RPMI7951 (cell line): Measurements from ENCODE around the gene LCE3D. TPM values are rescaled to one million over a fixed set of nuclear protein-coding genes. Genes with fewer than 3 reads are reported as not detected.
"Not testable (repeated sequence)": the region's sequence is repeated elsewhere in the genome, so short reads cannot be mapped to it uniquely, and the experiment has no call there.

Experiments used
- DNase-seq: peaks from one replicate; pipeline ENCODE4 v3.0.0-alpha.2; 2012; ENCODE audit warnings: low read depth
- total RNA-seq: library from RNA; depleted of rRNA; stranded (reverse); fragments of >200 nt; shearing (Covaris generic); gene quantifications from 2 replicates; pipeline ENCODE4 v1.2.3, GENCODE V29; 2014; rRNA removed

Gene LCE3D, protein sequence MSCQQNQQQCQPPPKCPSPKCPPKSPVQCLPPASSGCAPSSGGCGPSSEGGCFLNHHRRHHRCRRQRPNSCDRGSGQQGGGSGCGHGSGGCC
- not detected in 2 replicates for total RNA-seq

DNA sequence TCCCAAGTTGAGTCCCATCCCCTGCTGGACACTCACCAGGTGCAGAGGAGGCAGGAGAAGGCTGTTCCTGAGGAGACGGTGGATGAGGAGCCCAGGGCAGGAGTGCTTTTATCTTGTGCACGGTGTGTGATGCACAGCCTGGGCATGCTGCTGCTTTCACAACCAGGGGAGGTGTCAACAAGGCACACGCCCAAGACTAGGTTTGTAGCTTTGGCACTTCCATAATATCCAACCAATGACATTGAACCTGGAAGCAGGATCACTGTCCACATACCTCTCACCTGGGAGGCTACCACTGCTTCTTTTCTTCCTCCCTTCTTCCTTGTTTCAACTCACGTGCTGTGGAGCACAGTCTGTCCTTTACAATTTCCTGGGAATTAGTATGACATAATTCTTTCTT, at the start of gene LCE3D:
TSS of gene LCE3D (minus strand) at position 84 of the 400 bp plus-strand sequence. CDS start 580 bp downstream, outside the sequence.
- no peak for DNase-seq

DNA sequence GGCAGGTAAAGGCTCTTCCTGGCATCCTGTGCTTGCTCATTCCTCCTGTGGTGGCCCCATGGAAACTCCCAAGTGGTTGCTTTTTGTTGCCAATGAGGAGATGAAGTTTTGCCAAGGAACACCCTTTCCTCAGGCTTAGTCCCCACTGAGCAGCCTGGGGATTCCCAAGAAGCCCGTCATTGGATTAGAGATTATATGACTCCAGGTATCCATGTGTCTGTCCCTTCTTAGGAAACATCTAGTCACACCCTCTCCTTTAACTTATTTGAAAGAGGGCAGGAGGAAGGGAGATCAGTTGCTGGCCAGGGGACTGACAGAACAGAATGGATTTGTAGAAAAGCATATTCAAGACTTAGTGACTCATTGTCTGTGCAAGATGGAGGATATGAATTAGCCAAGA, 46.4 kb upstream of the LCE3D start:
- DNase-seq, result no peak

DNA sequence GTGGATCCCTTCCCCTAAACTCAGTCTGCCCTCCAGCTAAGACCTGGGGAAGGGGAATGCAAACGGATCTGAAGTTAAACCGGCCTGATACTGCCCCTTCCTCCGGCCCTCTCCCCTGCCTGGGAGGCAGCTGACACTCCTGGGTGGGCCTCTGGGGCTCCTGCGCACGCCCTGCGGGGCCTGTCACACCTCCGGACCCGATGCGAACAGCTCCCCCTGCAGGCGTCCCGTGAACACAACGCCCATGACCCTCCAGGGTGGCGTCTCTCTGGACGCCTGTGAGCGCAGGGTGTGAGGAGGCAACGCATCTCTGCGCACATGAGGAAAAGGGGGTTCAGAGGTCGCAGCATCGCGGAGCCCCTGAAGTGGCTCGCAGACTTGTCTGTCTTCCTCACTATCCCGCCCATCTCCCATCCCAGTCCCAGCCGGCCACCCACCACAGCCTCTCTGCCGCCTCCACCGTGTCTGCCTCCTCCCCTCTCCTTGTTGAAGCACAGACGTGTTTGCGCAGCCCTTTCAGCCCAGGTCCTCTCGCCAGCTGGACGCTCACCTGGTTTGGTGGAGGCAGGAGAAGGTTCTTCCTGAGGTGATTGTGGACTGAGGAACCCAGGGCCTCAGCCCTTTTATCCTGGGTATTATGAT, 43.0 kb upstream of the LCE3D start:
- DNase-seq, result no peak

DNA sequence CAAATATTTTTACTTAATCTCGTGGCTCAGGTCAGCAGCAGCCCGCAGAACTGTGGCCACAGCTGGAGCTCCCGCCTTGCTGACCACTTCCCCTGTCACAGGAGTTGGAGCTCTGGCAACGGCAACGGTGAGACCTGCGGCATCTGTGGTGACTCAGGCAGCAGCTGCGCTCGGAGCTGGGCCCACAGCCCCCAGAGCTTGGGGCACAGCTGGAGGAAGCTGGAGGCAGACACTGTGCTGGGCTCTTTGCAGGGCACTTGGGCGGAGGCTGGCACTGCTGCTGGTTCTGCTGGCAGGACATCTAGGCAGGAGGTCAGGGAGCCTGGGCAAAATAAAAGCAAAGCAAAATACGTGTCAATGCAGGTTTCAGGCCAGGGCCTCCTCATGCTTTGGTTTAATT, 42.5 kb upstream of the LCE3D start, which contains the start of gene LCE3A:
TSS of gene LCE3A (minus strand) at position 301 of the 400 bp plus-strand sequence. CDS start at position 301, 0 bp downstream.
- DNase-seq, result peak; percentile 89

DNA sequence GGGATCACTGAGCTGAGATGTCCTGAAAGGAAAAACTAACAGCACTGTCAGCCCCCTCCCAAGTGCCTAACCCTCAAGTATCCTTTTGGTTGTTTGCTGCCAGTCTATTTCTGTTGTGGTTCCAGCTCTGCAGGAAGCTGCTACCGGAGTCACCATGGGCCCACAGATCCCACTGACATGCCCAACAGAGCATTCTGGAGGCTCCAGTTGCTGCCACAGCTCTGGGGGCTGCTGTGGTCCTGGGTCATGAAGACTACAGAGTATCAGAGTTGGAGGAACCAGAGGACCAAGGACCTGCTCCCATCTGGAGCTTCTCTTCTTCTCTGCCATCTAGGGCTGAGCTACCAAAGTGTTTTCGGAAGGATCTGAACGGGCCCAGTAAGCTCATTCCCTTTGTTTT, 41.7 kb upstream of the LCE3D start:
- DNase-seq, result no peak

DNA sequence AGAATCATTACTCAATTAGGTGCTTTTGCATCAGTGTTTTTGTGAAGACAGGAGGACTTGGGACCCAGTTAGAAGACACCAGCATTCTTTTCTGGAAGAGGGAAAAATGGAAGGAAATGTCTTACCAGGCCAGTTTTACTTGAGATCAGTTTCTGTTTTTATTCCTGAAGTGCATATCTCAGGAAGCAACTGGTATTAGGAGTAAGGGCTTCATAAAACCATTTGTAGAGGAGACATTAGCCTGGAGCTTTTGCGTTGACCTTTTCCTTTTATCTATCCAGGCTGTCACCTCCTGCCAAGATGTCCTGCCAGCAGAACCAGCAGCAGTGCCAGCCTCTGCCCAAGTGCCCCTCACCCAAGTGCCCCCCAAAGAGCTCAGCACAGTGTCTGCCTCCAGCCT, 33.2 kb upstream of the LCE3D start, which contains the start of gene LCE3B:
TSS of gene LCE3B (plus strand) at position 301 of the 400 bp plus-strand sequence. CDS start at position 301, 0 bp downstream.
- no peak for DNase-seq

DNA sequence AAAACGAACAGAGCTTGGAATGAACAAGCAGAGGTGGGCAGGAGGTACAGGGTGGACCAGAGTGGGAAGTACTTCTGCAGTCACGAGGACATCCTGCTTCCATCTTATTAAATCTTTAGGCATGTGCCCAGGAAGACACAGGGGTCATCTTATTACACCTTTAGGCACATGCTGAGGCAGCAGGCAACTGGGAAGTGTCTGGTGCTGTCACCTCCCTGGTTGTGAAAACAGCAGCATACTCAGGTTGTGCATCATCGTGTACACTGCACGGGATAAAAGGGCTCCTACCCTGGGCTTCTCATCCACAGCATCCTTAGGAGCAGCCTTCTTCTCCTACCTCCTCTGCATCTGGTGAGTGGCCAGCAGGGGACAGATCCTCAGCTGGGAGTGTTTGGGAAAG, 19.6 kb upstream of the LCE3D start, which contains the start of gene LCE3C:
TSS of gene LCE3C (plus strand) at position 301 of the 400 bp plus-strand sequence. CDS start 498 bp downstream, outside the sequence.
- no peak for DNase-seq

DNA sequence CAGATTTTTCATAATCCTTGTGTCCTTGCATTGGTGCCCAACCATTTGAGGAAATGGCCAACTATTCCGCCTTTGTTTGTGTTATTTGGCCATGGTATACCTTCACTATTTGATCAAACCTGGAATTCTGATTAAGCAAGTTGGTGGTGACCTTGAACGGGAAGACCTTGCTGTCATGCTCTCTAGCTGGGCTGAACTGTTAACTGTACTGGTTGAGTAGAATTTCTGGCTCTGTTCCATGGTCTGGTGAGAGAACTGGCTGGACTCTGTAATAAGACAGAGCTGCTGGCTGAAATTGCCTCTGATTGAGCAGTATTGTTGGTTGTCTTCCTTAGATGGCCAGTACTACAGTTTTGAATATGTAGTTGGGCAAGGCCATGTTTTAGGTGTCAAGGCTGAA, 16.7 kb upstream of the LCE3D start:
- DNase-seq, result no peak

DNA sequence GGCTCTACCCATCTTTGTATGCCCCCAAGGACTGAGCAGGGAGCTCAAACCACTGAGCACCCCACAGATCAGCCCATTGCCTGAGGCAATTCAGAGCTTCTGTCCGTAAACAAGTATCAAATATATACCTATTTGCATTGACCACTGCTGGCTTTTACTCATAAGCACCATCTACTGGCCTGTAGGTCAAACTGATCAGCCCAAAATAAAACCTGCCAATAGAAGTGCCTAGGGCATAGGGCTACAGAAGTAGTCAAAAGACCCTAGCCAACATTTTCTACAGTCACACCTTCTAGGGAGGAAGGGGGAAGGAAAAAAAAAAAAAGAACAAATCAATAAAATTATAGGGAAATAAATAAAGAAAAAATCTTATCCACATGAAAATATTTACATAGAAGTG, 5.3 kb upstream of the LCE3D start:
- DNase-seq, result peak; percentile 10

DNA sequence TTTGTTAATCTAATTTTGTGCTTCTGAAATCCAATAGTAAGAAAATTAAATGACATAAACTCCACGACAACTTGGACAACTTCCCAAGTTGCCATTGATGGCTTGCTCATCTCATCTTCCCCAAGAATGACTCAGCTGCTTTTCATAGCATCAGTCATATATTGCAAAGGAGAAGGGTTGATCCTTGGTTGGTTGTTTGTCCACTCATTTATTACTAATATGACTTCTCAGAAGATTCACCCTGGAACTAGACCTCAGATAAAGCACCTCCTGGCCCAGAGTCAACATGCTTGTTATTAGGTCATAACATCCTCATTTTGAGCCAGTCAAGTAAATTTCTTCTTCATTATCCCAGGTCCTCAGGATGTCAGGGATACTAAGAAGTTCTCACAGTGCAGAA, 2.3 kb upstream of the LCE3D start:
- peak; percentile 38 for DNase-seq

DNA sequence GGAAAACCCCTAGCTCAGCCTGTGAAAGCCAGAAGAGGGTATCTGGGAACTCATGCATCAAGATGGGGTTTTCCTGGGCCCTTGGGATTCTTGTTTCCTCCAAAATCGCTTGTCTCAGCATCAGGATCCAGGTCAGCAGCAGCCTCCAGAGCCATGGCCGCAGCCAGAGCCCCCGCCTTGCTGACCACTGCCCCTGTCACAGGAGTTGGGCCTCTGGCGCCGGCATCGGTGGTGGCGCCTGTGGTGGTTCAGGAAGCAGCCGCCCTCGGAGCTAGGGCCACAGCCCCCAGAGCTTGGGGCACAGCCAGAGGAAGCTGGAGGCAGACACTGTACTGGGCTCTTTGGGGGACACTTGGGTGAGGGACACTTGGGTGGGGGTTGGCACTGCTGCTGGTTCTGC, 790 bp downstream of the LCE3D start:
- DNase-seq, result not testable (repeated sequence)

DNA sequence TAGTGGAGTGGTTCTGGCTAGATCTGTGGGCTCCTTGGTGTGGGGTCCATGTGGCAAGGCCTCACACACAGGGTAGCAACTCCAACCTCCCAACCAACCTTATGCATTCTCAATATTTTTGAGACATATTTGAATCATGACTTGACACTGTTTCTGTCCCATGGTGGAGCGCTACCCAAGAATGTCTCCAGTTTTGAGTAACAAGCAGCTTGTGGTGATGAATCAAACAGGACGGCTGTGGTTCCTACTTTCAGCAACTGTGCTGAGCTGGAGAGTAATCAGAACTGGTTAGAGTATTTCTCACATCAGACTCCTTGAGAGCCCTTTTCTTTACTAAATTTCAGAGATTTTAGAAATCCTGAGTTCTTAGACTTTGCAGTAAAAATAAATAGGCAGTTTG, 3.1 kb downstream of the LCE3D start:
- DNase-seq, result peak; percentile 2

DNA sequence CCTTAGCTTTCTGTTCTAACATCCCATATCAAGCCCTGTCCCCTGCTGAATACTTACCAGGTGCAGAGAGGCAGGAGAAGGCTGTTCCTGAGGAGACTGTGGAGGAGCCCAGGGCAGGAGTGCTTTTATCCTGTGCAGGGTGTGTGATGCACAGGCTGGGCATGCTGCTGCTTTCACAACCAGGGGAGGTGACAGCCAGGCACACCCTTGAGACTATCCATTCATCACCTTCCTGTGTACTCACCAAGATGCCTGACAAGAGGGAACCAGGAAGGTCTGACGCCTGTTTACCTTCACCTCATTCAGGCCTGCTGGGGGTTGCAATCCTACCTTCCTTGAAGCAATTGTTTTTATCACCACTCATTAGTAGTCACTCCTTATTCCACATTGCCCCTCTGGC, 13.6 kb downstream of the LCE3D start, which contains the start of gene LCE3E:
TSS of gene LCE3E (minus strand) at position 100 of the 400 bp plus-strand sequence. CDS start 572 bp downstream, outside the sequence.
- no peak for DNase-seq

DNA sequence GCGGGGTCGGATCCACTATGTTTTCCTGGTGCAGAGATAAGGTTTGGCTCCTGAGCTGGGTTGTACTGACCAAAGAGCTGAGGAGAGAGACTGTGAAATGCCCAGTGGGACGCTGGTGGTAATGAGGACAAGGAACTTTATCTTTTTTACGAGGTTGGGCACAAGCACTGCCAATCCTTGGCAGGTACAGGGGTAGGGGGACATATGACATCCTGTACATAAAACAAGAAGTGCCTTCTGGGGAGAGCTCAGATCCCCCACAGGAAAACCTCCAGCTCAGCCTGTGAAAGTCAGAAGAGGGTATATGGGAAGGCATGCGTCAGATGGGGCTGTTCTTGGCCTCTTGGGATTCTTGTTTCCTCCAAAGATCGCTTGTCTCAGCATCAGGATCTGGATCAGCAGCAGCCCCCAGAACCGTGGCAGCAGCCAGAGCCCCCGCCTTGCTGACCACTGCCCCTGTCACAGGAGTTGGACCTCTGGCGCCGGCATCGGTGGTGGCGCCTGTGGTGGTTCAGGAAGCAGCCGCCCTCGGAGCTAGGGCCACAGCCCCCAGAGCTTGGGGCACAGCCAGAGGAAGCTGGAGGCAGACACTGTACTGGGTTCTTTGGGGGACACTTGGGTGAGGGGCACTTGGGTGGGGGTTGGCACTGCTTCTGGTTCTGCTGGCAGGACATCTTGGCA, 14.6 kb downstream of the LCE3D start:
- DNase-seq, result no peak

DNA sequence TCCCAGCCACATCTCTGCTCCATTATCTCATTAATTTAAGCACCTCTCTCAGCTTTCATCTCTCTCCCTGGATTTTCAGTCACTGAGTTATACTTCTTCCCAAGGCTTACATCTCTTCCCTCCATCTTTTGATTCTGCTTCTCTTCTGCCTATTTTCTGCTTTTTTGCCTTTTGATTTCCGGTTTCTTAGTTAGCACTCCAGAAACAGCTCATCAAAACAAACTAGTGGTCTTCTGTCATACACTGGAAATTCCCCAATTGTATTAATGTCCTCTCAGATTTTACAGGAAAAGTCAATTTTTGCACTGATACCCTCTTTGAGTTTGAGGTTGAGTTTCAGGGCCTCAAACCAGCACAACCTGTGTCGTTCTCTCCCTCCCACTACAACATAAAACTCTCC, 15.2 kb downstream of the LCE3D start:
- no peak for DNase-seq

DNA sequence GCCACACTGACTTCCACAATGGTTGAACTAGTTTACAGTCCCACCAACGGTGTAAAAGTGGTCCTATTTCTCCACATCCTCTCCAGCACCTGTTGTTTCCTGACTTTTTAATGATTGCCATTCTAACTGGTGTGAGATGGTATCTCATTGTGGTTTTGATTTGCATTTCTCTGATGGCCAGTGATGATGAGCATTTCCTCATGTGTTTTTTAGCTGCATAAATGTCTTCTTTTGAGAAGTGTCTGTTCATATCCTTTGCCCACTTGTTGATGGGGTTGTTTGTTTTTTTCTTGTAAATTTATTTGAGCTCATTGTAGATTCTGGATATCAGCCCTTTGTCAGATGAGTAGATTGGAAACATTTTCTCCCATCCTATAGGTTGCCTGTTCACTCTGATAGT, 32.0 kb downstream of the LCE3D start:
- DNase-seq, result not testable (repeated sequence)

DNA sequence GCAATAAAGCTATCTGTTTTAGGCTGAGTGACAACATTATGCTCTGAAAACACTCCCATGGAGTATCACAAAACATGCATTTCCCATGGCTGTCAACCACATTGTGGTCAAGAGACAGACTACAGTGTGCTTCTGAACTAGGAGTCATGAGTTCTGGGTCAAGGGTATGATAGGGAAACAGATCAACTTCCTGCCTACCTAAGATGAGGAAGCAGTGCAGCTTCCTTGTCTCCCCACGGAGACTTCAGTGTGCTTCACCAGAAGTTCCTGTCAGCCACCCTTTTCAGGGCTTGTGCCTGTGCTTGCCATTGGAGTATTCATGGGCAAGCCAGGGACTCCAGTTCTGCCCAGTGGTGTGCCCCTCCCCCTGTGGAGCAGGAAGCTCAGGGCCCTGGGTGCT, 33.6 kb downstream of the LCE3D start:
- DNase-seq, result no peak

DNA sequence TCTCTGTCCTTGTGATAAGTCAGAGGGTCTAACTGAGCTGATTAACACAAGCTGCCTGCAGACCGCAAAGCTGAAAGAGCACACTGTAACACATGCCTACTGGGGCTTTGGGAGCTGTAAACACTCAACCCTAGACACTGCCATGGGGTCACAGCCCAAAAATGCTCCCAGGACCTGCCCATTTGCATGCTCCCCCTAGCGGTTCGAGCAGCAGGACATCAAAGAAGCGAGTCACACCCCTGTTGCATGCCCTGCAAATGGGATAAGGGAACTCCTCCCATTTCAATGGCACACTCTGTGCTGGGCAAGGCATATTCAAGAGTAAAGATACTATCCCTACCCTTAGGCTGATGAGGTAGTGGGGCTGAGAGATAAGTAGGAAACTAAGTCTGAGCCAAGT, 36.5 kb downstream of the LCE3D start:
- DNase-seq, result peak; percentile 21

DNA sequence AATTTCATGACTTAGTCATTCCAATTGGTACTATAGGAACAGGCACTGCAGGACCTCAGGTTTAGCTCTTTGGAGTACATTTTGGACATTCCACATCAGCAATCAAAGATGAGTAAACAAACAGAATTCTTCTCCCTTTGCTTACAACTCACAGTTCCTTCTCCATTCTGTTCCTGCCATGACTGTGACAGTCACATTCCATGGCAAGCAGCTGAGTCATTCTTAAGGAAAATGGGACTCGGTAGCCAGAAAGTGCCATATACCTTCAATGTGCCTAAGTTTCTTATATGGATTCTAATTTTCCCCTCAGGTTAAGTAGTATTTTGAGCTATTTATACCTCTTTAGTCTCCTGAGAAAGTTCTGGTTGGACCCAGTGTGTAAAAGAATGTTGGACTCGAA, 40.4 kb downstream of the LCE3D start:
- DNase-seq, result no peak

DNA sequence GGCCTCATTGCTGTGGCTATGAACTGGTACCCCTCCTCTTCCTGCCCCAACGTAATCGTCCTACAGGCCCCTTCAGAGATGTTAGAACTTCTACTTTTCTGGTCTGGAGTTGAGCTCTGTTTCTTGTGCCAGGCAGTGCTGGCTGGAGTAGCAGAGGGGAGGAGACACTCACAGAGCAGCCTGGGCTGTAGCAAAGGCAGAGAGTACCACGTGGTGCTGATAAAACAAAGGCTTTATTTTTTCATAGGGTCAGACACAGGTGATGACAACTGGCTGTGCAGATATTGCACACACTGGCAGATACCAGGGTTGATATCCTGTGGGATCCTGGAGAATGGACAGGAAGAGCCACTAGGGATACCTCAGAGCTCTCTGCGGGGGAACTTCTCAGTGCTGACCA, 42.8 kb downstream of the LCE3D start:
- DNase-seq, result no peak

DNA sequence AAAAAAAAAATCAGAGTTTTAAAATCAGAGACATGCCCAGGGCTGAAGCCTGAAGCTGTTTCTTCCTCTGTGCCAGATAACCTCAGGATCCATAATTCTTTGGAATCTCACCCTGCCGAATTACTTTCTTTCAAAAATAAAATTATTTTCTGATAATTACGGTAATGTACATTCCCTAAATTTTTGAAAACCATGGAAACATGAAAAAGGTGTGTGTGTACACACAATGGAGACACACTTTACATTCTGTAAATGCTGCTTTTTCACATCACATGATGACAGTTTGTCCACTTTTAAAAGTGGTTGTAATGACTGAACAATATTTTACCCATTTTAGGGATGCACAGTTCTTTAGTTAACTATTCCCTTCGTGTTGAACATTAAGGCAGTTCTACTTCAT, 44.5 kb downstream of the LCE3D start:
- DNase-seq, result no peak

DNA sequence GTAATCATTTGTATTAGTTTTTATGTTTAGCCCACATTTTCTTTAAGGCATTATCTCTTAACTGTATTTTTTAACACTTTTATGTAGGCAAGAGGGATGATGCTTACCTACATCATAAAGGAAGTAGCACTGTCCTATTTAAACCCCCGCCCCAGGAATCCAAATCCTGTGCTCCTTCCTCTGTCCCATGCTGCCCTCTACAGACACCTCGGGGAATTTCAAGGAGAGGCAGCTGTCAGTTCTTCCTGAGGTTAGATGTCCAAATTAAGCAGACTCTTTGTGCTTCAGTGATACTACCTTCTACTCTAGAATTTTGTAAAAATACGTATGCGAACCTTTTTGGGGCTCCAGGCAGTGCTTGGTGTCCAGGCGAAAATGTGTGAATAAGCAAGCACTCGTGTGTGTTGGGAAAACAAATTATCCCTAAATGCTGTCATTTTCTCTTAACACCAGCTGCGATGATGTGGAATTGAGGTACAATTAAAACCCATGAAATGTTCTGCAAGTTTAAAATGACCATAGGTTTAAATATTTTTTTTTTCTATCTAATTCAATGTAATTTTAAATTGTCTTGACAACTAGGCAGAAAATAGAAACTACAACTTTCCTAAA, 46.9 kb downstream of the LCE3D start:
- peak; percentile 53 for DNase-seq
